Astrocyte (in vitro differentiated cells and primary cell): ENCODE data around the gene SEMA6A. TPM values are rescaled to one million over a fixed set of nuclear protein-coding genes. Genes with fewer than 3 reads are reported as not detected.

Experiments
- DNase-seq: peaks from one replicate; pipeline ENCODE4 v3.0.0-alpha.2; 2010; ENCODE audit warnings: low read depth
- FAIRE-seq: peaks from 2 replicates; lab custom pipeline; 2011; peaks lifted over from hg19 to GRCh38; lab: Jason Lieb, UNC
- H2AFZ ChIP-seq: 2 replicates; pipeline ENCODE4 v1.6.0; 2012; ENCODE audit warnings: low read depth, low read length, inconsistent platforms
- H3K27ac ChIP-seq: 2 replicates; pipeline ENCODE4 v1.5.1; 2011; ENCODE audit warnings: low read depth, low read length, inconsistent platforms
- H3K27me3 ChIP-seq: 2 replicates; pipeline ENCODE4 v1.6.0; 2011; ENCODE audit warnings: low read length, inconsistent platforms; ENCODE audit not compliant: insufficient read depth
- H3K36me3 ChIP-seq: 2 replicates; pipeline ENCODE4 v1.5.1; 2011; ENCODE audit warnings: low read length, inconsistent platforms; ENCODE audit not compliant: insufficient read depth
- H3K4me1 ChIP-seq: 2 replicates; pipeline ENCODE4 v1.5.1; 2011; ENCODE audit warnings: low read length, inconsistent platforms; ENCODE audit not compliant: insufficient read depth
- H3K4me2 ChIP-seq: 2 replicates; pipeline ENCODE4 v1.6.0; 2012; ENCODE audit warnings: low read length, inconsistent platforms
- H3K4me3 ChIP-seq: 2 replicates; pipeline ENCODE4 v1.5.1; 2011; ENCODE audit warnings: low read depth, mild to moderate bottlenecking, low read length, inconsistent platforms; ENCODE audit not compliant: insufficient read depth
- H3K79me2 ChIP-seq: 2 replicates; pipeline ENCODE4 v1.6.0; 2012; ENCODE audit warnings: mild to moderate bottlenecking, low read length, inconsistent platforms; ENCODE audit not compliant: insufficient read depth
- H3K9ac ChIP-seq: 2 replicates; pipeline ENCODE4 v1.6.0; 2012; ENCODE audit warnings: mild to moderate bottlenecking, low read length, inconsistent platforms
- H3K9me3 ChIP-seq: 2 replicates; pipeline ENCODE4 v1.5.1; 2012; ENCODE audit warnings: low read depth, mild to moderate bottlenecking, low read length, inconsistent platforms; ENCODE audit not compliant: insufficient read depth
- H4K20me1 ChIP-seq: 2 replicates; pipeline ENCODE4 v1.6.0; 2012; ENCODE audit warnings: low read length, inconsistent platforms; ENCODE audit not compliant: insufficient read depth
- H3K27ac Mint-ChIP-seq: one replicate; pipeline ENCODE4 v1.8.0; 2021; ENCODE audit warnings: mild to moderate bottlenecking, mixed read lengths; ENCODE audit not compliant: unreplicated experiment
- H3K27me3 Mint-ChIP-seq: one replicate; pipeline ENCODE4 v1.8.0; 2021; ENCODE audit warnings: low read depth, mixed read lengths; ENCODE audit not compliant: unreplicated experiment
- H3K36me3 Mint-ChIP-seq: one replicate; pipeline ENCODE4 v1.8.0; 2021; ENCODE audit warnings: low read depth, mixed read lengths; ENCODE audit not compliant: unreplicated experiment
- H3K4me1 Mint-ChIP-seq: one replicate; pipeline ENCODE4 v1.8.0; 2021; ENCODE audit warnings: low read depth, mixed read lengths; ENCODE audit not compliant: unreplicated experiment
- H3K4me3 Mint-ChIP-seq: one replicate; pipeline ENCODE4 v1.8.0; 2021; ENCODE audit warnings: mild to moderate bottlenecking, moderate library complexity, mixed read lengths; ENCODE audit not compliant: unreplicated experiment
- H3K9me3 Mint-ChIP-seq: one replicate; pipeline ENCODE4 v1.8.0; 2021; ENCODE audit warnings: mild to moderate bottlenecking, mixed read lengths; ENCODE audit not compliant: unreplicated experiment
- EZH2 ChIP-seq: IDR thresholded peaks from 2 replicates; pipeline ENCODE4 v1.6.1; 2012; ENCODE audit warnings: mild to moderate bottlenecking, low read length, inconsistent platforms; ENCODE audit not compliant: insufficient read depth
- total RNA-seq: library from RNA; stranded (reverse); gene quantifications from 2 replicates; pipeline ENCODE4 v1.2.1, GENCODE V29; 2021
- TF ChIP-seq, protein P1 (sequence below): IDR thresholded peaks from 2 replicates; pipeline ENCODE4 v1.5.1; 2011; ENCODE audit warnings: low read depth, mild to moderate bottlenecking, inconsistent platforms, low read length, moderate library complexity; ENCODE audit not compliant: insufficient read depth

Gene SEMA6A
- total RNA-seq, 1 donor from 2014 or later = 34.2 TPM

DNA sequence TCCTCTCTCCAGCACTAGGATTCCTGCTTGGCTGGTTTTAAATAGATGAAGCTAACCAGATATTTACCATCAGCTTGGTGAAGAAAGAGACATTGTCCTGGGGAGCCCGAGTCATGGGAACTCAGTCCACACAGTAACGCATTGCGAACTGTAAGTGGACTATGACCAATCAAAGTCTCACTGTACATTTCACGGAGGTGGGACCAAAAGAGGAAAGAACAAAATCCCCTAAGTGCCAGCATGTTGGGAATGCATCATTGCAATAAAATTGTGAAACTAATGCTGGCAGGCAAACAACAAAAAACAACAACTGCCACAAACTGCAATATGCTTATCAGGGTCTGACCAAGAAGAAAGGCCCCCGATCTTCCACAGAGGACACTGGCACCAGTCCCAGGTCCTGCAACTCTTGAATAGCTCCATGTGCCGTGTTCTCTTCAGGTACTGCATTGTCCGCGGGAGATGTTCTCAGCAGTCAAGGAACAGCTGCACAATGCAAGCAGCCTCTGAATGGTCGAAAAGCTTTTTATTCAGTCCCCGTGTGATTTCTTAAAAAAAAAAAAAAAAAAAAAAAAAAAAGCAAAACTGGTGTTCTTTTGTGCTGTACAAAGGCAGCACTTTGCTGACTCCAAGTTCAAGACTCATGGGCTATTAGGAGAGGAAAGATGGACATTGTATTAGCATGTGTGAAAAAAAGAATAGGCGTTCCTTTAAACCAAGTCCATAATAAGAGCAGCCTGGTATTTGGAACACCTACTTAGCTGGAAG lies 38.1 kb downstream of the SEMA6A start:
- no peak for FAIRE-seq
- H3K4me2 ChIP-seq = no peak overlapping the region

DNA sequence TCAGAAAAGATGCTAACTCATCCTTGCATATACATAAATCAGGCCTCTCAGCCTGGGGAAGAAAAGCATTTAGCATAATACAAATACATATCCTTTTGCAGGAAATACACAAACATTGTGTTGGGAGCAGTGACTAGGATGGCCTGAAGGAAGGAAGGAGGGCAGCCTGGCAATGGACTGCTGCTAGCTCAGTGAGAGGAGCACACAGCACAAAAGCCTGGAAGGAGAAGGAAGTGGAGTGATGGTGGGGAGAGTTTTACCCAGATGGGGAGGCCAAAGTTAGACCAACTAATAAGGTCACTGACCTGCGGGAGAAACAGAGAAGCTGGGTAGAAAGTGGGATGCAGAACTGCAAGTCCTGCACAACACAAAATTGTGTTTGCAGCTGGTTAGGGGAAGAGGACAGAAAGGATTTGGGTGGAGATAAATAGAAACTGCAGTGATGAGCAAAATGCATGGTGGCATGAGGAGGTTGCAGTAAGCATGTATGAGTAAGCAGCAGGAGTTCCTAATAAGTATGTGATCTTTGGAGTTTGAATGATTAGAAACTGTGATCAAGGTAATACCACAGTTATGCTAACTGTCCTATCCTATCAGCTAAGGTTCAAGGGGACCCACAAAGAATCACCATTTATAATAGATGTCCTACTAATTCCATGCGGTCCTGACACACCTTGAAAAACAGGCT lies 39.5 kb downstream of the SEMA6A start:
- Histone ChIP-seq H4K20me1 (no peaks in the 10 kb centered on the region), H3K79me2 (no peaks in the 10 kb centered on the region), H3K27ac (no peak overlapping the region), H3K4me3 (no peak overlapping the region), H3K4me1 (no peaks in the 10 kb centered on the region), H2AFZ (no peak overlapping the region), H3K9ac (no peak overlapping the region), H3K4me2 (no peak overlapping the region), H3K36me3 (no peaks in the 10 kb centered on the region), H3K9me3 (no peaks in the 10 kb centered on the region), H3K27me3 (peaks cover 8% of the 10 kb centered on the region)
- Mint-ChIP-seq H3K4me3 (no peak overlapping the region), H3K27me3 (no peaks in the 10 kb centered on the region), H3K27ac (no peak overlapping the region), H3K4me1 (peaks cover 27% of the 10 kb centered on the region), H3K36me3 (no peaks in the 10 kb centered on the region), H3K9me3 (no peaks in the 10 kb centered on the region)
- no peak for TF ChIP-seq EZH2
- TF ChIP-seq, protein P1, sequence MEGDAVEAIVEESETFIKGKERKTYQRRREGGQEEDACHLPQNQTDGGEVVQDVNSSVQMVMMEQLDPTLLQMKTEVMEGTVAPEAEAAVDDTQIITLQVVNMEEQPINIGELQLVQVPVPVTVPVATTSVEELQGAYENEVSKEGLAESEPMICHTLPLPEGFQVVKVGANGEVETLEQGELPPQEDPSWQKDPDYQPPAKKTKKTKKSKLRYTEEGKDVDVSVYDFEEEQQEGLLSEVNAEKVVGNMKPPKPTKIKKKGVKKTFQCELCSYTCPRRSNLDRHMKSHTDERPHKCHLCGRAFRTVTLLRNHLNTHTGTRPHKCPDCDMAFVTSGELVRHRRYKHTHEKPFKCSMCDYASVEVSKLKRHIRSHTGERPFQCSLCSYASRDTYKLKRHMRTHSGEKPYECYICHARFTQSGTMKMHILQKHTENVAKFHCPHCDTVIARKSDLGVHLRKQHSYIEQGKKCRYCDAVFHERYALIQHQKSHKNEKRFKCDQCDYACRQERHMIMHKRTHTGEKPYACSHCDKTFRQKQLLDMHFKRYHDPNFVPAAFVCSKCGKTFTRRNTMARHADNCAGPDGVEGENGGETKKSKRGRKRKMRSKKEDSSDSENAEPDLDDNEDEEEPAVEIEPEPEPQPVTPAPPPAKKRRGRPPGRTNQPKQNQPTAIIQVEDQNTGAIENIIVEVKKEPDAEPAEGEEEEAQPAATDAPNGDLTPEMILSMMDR = no peak
- FAIRE-seq (no peak), DNase-seq (no peak)

More for the DNA sequence above, 38.1 kb downstream of the SEMA6A start:
- Mint-ChIP-seq H3K4me1 (peaks cover 27% of the 10 kb centered on the region), H3K36me3 (no peaks in the 10 kb centered on the region), H3K4me3 (no peak overlapping the region), H3K27ac (no peak overlapping the region), H3K27me3 (no peaks in the 10 kb centered on the region), H3K9me3 (no peaks in the 10 kb centered on the region)
- no peak for DNase-seq
- Histone ChIP-seq H3K4me1 (no peaks in the 10 kb centered on the region), H3K79me2 (no peaks in the 10 kb centered on the region), H3K4me3 (no peak overlapping the region), H2AFZ (no peak overlapping the region), H3K27me3 (peaks cover 8% of the 10 kb centered on the region), H4K20me1 (no peaks in the 10 kb centered on the region), H3K9me3 (no peaks in the 10 kb centered on the region), H3K9ac (no peak overlapping the region), H3K36me3 (no peaks in the 10 kb centered on the region), H3K27ac (no peak overlapping the region)
- TF ChIP-seq, protein P1 = no peak
- no peak for TF ChIP-seq EZH2
